ENCODE results near the gene TP53BP2.

The TP53BP2 gene

DNA sequence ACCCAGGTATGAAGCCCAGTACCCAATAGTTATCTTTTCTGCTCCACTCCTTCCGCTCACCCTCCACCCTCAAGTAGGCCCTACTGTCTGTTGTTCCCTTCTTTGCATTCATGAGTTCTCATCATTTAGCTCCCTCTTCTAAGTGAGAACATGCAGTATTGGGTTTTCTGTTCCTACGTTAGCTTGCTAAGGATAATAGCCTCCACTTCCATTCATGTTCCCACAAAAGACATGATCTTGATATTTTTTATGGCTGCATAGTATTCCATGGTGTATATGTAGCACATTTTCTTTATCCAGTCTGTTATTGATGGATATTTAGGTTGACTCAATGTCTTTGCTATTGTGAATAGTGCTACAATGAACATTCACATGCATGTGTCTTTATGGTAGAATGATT lies 2.8 kb upstream of the TP53BP2 start:
- Histone ChIP-seq H3K27me3 (replicated peaks; ENCODE audit: control insufficient read depth, insufficient read depth, low read length) (no peaks in the 10 kb centered on the region), H3K4me3 (replicated peaks; ENCODE audit: low read depth, low read length) (no peak overlapping the region), H3K36me3 (ENCODE audit: control insufficient read depth, insufficient read depth, low read length) (no peaks in the 10 kb centered on the region)
- DNase-seq (ENCODE audit: extremely low read depth, insufficient read length) = no peak
- TF ChIP-seq, protein P1, sequence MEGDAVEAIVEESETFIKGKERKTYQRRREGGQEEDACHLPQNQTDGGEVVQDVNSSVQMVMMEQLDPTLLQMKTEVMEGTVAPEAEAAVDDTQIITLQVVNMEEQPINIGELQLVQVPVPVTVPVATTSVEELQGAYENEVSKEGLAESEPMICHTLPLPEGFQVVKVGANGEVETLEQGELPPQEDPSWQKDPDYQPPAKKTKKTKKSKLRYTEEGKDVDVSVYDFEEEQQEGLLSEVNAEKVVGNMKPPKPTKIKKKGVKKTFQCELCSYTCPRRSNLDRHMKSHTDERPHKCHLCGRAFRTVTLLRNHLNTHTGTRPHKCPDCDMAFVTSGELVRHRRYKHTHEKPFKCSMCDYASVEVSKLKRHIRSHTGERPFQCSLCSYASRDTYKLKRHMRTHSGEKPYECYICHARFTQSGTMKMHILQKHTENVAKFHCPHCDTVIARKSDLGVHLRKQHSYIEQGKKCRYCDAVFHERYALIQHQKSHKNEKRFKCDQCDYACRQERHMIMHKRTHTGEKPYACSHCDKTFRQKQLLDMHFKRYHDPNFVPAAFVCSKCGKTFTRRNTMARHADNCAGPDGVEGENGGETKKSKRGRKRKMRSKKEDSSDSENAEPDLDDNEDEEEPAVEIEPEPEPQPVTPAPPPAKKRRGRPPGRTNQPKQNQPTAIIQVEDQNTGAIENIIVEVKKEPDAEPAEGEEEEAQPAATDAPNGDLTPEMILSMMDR (IDR thresholded peaks at IDR 0.05; ENCODE audit: insufficient read depth, low read length, poor library complexity, severe bottlenecking) = no peak

- TF ChIP-seq, protein P1 (IDR thresholded peaks at IDR 0.05; ENCODE audit: insufficient read depth, low read length, poor library complexity, severe bottlenecking) = no peak
- Histone ChIP-seq H3K27me3 (replicated peaks; ENCODE audit: control insufficient read depth, insufficient read depth, low read length) (no peaks in the 10 kb centered on the region), H3K4me3 (replicated peaks; ENCODE audit: low read depth, low read length) (no peak overlapping the region), H3K36me3 (ENCODE audit: control insufficient read depth, insufficient read depth, low read length) (no peaks in the 10 kb centered on the region)
- DNase-seq (ENCODE audit: extremely low read depth, insufficient read length) = no peak
Measured at GRCh38 chr1:223847781-223848345, 2.1 kb upstream of the TP53BP2 start.

DNA sequence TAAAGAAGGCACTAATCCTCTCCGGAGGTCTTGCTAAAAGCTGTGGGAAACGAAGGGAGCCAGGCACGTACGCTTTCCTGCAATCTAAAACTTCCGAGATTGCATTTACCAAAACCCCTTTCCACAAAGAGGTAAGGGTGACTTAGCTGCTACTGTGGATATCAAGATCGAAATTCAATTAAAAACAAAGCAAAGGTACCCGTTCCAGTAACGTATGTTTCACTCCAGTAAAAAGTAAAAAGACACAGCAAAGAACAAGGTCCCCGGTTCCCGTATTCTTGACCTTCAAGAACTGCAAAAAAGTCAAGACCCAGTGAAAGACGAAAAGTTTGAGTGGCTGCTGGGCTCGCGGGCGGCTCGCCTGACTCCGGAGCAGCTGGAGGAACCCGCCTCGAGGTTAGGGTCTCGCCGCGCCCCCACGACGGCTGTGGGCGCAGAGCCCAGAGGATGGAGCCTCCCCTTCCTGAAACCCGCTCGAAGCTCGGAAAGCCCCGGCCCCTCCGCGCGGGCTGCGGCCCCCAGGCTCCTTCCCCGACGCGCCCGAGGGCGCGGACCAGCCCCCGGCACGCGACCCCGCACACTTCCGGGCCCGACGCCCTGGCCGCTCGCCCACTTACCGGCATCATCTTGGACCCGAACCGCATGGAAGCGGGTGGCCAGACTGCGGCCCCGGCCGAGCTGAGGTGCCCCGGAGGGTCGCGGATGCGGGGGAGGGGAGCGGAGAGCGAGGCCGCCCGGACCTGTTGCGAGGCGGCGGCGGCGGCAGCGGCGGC lies 524 bp downstream of the TP53BP2 start:
- DNase-seq (ENCODE audit: extremely low read depth, insufficient read length) = peak; percentile 73
- TF ChIP-seq, protein P1 (IDR thresholded peaks at IDR 0.05; ENCODE audit: insufficient read depth, low read length, poor library complexity, severe bottlenecking) = no peak
- Histone ChIP-seq H3K36me3 (ENCODE audit: control insufficient read depth, insufficient read depth, low read length) (no peaks in the 10 kb centered on the region), H3K4me3 (replicated peaks; ENCODE audit: low read depth, low read length) (peak overlapping the region; percentile 67), H3K27me3 (replicated peaks; ENCODE audit: control insufficient read depth, insufficient read depth, low read length) (no peaks in the 10 kb centered on the region)

- DNase-seq (ENCODE audit: extremely low read depth, insufficient read length) = no peak
- peak overlapping the region; percentile 67 for H3K4me3 ChIP-seq (replicated peaks; ENCODE audit: low read depth, low read length)
- TF ChIP-seq, protein P1 (IDR thresholded peaks at IDR 0.05; ENCODE audit: insufficient read depth, low read length, poor library complexity, severe bottlenecking) = no peak
- no peaks in the 10 kb centered on the region for H3K36me3 ChIP-seq (ENCODE audit: control insufficient read depth, insufficient read depth, low read length)
- no peaks in the 10 kb centered on the region for H3K27me3 ChIP-seq (replicated peaks; ENCODE audit: control insufficient read depth, insufficient read depth, low read length)
Measured at GRCh38 chr1:223844787-223845036, 1.0 kb downstream of the TP53BP2 start.

GRCh38 chr1:223843934-223844786 lies 1.6 kb downstream of the TP53BP2 start:
- no peaks in the 10 kb centered on the region for H3K36me3 ChIP-seq (ENCODE audit: control insufficient read depth, insufficient read depth, low read length)
- H3K4me3 ChIP-seq (replicated peaks; ENCODE audit: low read depth, low read length) = peak overlapping the region; percentile 67
- H3K27me3 ChIP-seq (replicated peaks; ENCODE audit: control insufficient read depth, insufficient read depth, low read length) = no peaks in the 10 kb centered on the region
- TF ChIP-seq, protein P1 (IDR thresholded peaks at IDR 0.05; ENCODE audit: insufficient read depth, low read length, poor library complexity, severe bottlenecking) = no peak
- DNase-seq (ENCODE audit: extremely low read depth, insufficient read length) = no peak
